ENCODE results near the gene RNF40.

DNA sequence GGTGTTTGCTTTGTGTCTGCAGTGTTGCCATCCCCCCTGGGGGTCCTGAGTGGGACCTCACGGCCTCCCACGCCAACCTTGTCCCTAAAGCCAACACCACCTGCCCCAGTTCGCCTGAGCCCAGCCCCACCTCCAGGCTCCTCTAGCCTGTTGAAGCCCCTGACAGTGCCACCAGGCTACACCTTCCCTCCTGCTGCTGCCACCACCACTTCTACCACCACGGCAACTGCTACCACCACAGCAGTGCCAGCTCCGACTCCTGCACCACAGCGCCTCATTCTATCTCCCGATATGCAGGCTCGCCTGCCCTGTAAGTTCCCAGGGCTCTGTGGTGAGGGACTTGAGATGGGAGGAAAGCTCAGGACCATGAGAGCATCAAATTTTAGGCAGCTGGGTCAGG lies 41.0 kb upstream of the RNF40 start:
- no peak for TF ChIP-seq POLR2A (IDR thresholded peaks at IDR 0.05)
- TF ChIP-seq, protein P1, sequence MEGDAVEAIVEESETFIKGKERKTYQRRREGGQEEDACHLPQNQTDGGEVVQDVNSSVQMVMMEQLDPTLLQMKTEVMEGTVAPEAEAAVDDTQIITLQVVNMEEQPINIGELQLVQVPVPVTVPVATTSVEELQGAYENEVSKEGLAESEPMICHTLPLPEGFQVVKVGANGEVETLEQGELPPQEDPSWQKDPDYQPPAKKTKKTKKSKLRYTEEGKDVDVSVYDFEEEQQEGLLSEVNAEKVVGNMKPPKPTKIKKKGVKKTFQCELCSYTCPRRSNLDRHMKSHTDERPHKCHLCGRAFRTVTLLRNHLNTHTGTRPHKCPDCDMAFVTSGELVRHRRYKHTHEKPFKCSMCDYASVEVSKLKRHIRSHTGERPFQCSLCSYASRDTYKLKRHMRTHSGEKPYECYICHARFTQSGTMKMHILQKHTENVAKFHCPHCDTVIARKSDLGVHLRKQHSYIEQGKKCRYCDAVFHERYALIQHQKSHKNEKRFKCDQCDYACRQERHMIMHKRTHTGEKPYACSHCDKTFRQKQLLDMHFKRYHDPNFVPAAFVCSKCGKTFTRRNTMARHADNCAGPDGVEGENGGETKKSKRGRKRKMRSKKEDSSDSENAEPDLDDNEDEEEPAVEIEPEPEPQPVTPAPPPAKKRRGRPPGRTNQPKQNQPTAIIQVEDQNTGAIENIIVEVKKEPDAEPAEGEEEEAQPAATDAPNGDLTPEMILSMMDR (IDR thresholded peaks at IDR 0.05): no peak
